GM18498 (cell line): ENCODE measurements around the gene RBM14.
"Not testable (repeated sequence)": the region's sequence is repeated elsewhere in the genome, so short reads cannot be mapped to it uniquely, and the experiment has no call there.

Experiments used
- ATAC-seq: cut with Tn5 transposase; IDR thresholded peaks from one replicate; pipeline ENCODE4 v1.9.1; 2021; ENCODE audit warnings: mild to moderate bottlenecking, moderate library complexity; ENCODE audit not compliant: unreplicated experiment

RBM14 gene

GRCh38 chr11:66595245-66595904 lies 21.1 kb upstream of the RBM14 start:
- no peak for ATAC-seq

DNA sequence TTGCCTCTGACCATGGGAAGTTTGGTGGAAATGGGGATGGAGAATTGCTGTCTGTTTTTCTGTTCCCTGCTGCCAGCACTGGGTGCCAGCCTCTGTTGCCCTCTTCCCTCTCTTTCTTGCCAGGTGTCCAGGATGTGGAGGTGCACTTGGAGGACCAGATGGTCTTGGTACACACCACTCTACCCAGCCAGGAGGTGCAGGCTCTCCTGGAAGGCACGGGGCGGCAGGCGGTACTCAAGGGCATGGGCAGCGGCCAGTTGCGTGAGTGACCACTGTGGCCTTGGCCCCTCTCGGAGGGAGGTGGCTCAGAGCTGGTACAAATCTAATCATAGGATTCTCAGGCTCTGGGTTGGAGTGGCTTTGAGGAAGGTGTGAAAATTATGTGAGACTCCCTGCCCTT lies 17.4 kb upstream of the RBM14 start:
- ATAC-seq, result no peak

DNA sequence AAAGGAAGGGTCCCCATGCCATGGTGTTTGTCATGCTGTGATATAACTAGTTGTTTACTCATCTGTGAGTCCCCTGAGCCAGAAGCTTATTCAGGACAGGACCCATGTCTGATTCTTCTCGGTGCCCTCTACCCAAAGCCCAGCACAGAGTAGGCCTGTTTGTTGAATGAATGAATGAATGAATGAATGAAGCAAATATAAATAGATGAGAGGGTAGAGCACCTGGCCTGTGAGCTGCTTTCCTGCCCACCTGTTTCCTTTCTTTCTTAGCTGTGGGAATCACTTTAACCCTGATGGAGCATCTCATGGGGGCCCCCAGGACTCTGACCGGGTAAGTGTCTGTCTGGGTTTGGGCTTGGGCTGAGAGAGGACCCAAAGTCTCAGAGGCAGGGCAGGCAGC lies 16.2 kb upstream of the RBM14 start:
- no peak for ATAC-seq

- ATAC-seq, result no peak
Measured at GRCh38 chr11:66600631-66601233, 15.7 kb upstream of the RBM14 start.

DNA sequence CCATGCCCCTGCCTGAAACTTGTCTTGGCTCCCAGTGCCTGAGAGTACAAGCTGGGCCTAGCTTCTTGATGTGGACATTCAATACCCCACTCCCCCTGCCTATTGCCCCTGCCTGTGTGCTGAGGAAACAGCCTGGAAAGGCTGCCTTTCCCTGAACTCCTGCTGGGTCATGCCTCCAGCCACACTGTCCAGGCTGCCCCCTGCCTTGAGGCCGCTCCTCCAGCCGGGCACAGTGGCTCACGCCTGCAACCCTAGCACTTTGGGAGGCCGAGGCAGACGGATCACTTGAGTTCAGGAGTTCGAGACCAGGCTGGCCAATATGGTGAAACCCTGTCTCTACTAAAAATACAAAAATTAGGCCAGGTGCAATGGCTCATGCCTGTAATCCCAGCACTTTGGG lies 13.4 kb upstream of the RBM14 start:
- ATAC-seq, result no peak

DNA sequence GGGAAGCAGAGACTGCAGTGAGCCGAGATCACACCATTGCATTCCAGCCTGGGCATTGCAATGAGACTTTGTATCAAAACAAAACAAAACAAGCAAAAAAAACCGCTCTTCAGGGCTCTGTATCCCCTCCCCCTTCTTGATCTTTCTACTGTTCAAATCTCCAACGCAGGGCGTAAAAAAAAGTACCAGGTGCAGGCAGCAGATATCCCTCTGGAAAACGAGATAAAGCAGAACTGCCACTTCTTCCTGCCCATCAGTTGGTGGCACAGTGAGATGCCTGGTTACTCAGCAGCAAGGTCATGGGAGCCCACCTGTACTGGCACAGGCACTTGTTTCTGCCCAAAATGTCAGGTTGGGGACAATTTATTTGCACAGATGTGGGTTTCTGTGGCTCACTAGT lies 12.3 kb upstream of the RBM14 start:
- no peak for ATAC-seq

GRCh38 chr11:66606608-66607007 lies 9.8 kb upstream of the RBM14 start:
- ATAC-seq, result not testable (repeated sequence)

- no peak for ATAC-seq
Measured at GRCh38 chr11:66607126-66607834, 9.2 kb upstream of the RBM14 start.

DNA sequence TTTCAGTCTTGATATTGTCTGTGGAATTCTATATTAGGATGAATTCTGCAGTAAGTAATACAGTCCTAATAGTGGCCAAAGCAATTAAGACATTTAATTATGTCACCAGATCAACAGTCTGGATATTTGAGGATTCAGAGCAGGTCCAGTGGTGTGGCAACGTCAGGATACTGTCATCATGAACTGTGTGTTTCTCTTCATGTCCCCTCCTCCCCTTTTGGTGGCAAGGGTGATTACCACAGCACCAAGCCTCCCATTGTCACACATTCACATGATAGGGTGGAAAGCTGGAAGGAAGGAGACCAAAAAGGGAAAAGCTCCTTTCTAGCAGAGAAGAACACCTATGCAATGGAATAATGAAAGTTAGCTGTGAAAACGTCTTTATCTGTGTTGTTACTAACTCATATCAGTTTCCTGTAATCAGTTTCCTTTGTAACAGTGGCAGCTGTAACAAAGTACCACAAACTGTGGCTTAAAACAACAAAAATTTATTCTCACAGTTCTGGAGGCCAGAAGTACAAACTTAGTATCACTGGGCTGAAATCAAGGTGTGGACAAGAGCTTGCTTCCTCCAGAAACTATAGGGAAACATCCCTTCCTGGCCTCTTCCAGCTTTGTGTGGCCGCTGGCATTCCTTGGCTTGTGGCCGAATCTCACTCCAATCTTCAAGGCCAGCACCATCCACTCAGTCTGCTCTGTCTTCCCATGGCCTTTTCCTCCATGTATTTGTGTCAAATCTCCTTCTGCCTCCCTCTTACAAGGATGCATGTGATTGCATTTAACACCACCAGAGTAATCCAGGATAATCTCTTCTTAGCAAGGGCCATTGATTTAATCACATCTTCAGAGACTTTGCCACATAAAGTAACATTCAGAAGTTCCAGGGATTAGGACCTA lies 6.5 kb upstream of the RBM14 start:
- ATAC-seq, result no peak

GRCh38 chr11:66612458-66612857 lies 4.0 kb upstream of the RBM14 start:
- no peak for ATAC-seq

GRCh38 chr11:66614073-66614472 lies 2.4 kb upstream of the RBM14 start:
- no peak for ATAC-seq

- no peak for ATAC-seq
Measured at GRCh38 chr11:66617155-66617834, 865 bp downstream of the RBM14 start.

GRCh38 chr11:66619080-66619554 lies 2.7 kb downstream of the RBM14 start:
- no peak for ATAC-seq

DNA sequence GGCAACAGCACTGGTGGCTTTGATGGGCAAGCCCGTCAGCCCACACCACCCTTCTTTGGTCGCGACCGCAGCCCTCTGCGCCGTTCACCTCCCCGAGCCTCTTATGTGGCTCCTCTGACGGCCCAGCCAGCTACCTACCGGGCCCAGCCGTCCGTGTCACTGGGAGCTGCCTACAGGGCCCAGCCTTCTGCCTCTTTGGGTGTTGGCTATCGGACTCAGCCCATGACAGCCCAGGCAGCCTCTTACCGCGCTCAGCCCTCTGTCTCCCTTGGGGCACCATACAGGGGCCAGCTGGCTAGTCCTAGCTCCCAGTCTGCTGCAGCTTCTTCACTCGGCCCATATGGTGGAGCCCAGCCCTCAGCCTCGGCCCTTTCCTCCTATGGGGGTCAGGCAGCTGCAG lies 8.0 kb downstream of the RBM14 start:
- no peak for ATAC-seq

DNA sequence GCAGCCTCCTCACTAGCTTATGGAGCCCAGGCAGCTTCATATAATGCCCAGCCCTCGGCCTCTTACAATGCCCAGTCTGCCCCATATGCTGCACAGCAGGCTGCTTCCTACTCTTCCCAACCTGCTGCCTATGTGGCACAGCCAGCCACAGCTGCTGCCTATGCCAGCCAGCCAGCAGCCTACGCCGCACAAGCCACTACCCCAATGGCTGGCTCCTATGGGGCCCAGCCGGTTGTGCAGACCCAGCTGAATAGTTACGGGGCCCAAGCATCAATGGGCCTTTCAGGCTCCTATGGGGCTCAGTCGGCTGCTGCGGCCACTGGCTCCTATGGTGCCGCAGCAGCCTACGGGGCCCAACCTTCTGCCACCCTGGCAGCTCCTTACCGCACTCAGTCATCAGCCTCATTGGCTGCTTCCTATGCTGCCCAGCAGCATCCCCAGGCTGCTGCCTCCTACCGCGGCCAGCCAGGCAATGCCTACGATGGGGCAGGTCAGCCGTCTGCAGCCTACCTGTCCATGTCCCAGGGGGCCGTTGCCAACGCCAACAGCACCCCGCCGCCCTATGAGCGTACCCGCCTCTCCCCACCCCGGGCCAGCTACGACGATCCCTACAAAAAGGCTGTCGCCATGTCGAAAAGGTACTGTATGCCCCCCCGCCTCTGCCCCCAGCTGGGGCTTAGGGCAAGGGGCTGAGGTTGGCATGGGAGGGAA lies 8.8 kb downstream of the RBM14 start:
- no peak for ATAC-seq

DNA sequence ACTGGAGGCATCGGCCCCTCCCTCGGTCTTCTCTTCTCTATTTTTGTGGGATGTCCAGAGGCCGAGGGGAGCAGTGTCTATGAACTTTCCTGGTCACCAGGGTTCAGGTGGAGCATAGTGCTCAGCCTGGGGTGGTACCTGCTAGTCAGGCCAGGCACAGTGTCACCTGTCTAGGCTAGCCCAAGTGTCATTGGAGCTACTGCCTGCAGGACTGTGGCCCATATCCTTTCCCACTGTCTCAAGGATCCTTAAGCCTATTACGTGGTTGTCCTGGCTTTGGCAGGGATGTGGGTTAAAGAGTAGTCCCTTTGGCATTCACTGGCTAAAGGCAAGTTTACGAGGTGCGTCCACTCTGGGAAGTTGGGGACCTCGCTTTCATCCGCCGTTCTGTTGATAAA lies 9.3 kb downstream of the RBM14 start:
- no peak for ATAC-seq

DNA sequence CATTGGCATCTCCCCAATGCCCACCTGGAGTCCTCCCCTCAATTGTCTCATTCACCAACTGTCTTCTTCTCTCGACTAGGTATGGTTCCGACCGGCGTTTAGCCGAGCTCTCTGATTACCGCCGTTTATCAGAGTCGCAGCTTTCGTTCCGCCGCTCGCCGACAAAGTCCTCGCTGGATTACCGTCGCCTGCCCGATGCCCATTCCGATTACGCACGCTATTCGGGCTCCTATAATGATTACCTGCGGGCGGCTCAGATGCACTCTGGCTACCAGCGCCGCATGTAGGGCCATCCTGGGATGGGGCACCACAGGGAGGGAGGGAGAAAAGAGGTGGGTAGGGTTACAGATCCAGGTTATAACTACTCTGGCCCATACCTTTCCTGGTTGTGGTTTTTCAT lies 10.0 kb downstream of the RBM14 start:
- no peak for ATAC-seq

DNA sequence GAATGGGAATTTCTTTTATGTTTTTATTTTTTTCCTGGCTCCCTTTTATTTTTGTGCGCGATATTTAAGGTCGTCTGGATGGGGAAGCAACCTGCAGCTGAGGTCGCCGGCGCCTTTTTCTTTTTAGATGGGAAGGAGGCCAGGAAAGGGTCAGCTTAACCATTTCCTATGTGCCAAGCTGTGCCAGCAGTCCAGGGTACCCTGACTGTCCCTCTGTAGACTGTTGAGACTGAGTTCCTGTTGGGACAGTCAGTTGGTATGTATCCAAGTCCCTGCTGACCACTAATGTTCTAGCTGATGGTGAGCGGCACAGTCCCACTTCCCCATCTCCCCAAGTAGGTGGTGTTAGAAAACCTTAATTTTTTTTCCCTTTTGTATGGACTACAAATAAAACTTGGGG lies 10.5 kb downstream of the RBM14 start:
- ATAC-seq, result no peak

DNA sequence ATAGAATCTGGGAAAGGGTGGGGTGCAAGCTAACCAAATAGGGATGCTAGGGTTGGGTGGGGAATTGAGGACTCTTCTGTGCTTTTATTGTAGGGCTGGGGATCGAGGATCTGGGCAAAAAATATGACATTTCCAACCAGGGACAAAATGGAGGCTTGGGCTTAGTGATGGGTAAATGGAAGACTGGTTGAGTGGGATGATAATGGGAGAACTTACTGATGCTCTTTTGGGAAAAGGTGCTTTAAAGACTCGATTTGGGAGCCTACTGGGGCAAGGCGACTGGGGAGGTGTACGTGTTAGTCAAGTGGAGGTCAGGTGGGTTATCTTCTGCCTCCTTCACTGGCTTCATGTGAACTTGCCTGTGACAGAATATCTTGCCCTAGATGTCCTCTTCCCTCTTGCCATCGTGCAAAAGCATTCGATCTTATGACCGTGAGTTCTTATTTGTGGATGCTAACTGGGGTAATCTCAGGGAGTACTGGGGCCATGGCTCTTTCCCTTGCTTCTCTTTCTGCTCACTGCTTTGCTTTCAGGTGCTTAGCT lies 11.7 kb downstream of the RBM14 start:
- no peak for ATAC-seq

DNA sequence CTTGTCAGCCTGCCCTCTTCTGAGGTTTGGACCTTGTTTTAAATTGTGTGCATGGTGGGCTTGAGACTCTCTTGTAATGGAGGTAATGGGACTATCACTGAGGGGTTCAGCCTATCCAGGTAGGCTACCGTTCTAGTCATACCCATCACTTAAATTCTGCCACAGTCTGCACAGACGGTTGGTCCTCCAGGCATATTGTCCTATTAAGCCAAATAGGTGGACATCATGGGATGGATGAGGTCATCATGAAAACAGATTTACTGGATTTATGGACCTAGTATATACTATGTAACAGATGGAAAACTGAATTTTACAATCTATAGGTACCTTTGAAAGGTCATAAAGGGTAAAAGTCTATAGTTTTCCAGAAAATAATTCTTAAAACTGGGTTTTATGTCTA lies 12.9 kb downstream of the RBM14 start:
- no peak for ATAC-seq
